GM21529 (cell line): ENCODE measurements around the gene SLC11A2.
"Not testable (repeated sequence)": the region's sequence is repeated elsewhere in the genome, so short reads cannot be mapped to it uniquely, and the experiment has no call there.

Source experiments
- ATAC-seq: cut with Tn5 transposase; IDR thresholded peaks from one replicate; pipeline ENCODE4 v1.9.1; 2021; ENCODE audit not compliant: unreplicated experiment

The SLC11A2 gene

GRCh38 chr12:50951112-50951511 lies 75.1 kb downstream of the SLC11A2 start:
- no peak for ATAC-seq

- ATAC-seq: no peak
Measured at GRCh38 chr12:50949801-50950302, 76.3 kb downstream of the SLC11A2 start.

- ATAC-seq: no peak
Measured at GRCh38 chr12:50948798-50949197, 77.4 kb downstream of the SLC11A2 start.

- no peak for ATAC-seq
Measured at GRCh38 chr12:50947933-50948626, 78.1 kb downstream of the SLC11A2 start.

GRCh38 chr12:50937653-50938052 lies 88.5 kb downstream of the SLC11A2 start:
- ATAC-seq: no peak

GRCh38 chr12:50936821-50937530 lies 89.2 kb downstream of the SLC11A2 start:
- ATAC-seq: no peak

- no peak for ATAC-seq
Measured at GRCh38 chr12:50934981-50935807, 91.0 kb downstream of the SLC11A2 start.

GRCh38 chr12:50934371-50934851 lies 91.8 kb downstream of the SLC11A2 start:
- no peak for ATAC-seq

- no peak for ATAC-seq
Measured at GRCh38 chr12:50933459-50934124, 92.6 kb downstream of the SLC11A2 start.

- no peak for ATAC-seq
Measured at GRCh38 chr12:50932787-50933280, 93.3 kb downstream of the SLC11A2 start.

- not testable (repeated sequence) for ATAC-seq
Measured at GRCh38 chr12:50930477-50930876, 95.7 kb downstream of the SLC11A2 start.

- ATAC-seq: no peak
Measured at GRCh38 chr12:50929831-50930230, 96.4 kb downstream of the SLC11A2 start.
